Activated naive CD4-positive, alpha-beta T cell treated with anti-CD3 and anti-CD28 coated beads, Interleukin-2, amount 10 ng/mL, durations not matched to agents 7 days and 5 days (primary cell): ENCODE results near the gene SEMA3B.
A peak's percentile ranks its signal among the peaks of the same experiment; 100 is the strongest.
"Not testable (repeated sequence)": the region's sequence is repeated elsewhere in the genome, so short reads cannot be mapped to it uniquely, and the experiment has no call there.

Source experiments
- CTCF ChIA-PET: fragments of 350-600 bp; sonication (Branson Sonifier 250); formaldehyde crosslinking; loops from one replicate; lab custom pipeline; 2021; ENCODE audit warnings: antibody characterized with exemption; lab: Charles Lee
- DNase-seq: peaks from one replicate; pipeline ENCODE4 v3.0.0-alpha.2; 2020
- H3K27ac Mint-ChIP-seq: one replicate; pipeline ENCODE4 v1.8.0; 2021; ENCODE audit warnings: mild to moderate bottlenecking, moderate library complexity, mixed read lengths
- H3K27me3 Mint-ChIP-seq: one replicate; pipeline ENCODE4 v1.8.0; 2021; ENCODE audit warnings: mild to moderate bottlenecking, mixed read lengths
- H3K36me3 Mint-ChIP-seq: one replicate; pipeline ENCODE4 v1.8.0; 2021; ENCODE audit warnings: mixed read lengths
- H3K4me1 Mint-ChIP-seq: one replicate; pipeline ENCODE4 v1.8.0; 2021; ENCODE audit warnings: mixed read lengths
- H3K4me3 Mint-ChIP-seq: one replicate; pipeline ENCODE4 v1.8.0; 2021; ENCODE audit warnings: mild to moderate bottlenecking, moderate library complexity, mixed read lengths
- H3K9me3 Mint-ChIP-seq: one replicate; pipeline ENCODE4 v1.8.0; 2021; ENCODE audit warnings: mixed read lengths

The SEMA3B gene

GRCh38 chr3:50256978-50257890 lies 11.7 kb upstream of the SEMA3B start:
- Mint-ChIP-seq H3K4me3 (no peak overlapping the region), H3K9me3 (no peaks in the 10 kb centered on the region), H3K36me3 (peaks cover 44% of the 10 kb centered on the region), H3K4me1 (peaks cover 10% of the 10 kb centered on the region), H3K27ac (no peak overlapping the region), H3K27me3 (no peaks in the 10 kb centered on the region)
- CTCF ChIA-PET, result interaction anchor here (0.5 to 3.1 kb wide), 9 partner anchors 10 to 67 kb away, joined by 3 to 20 read pairs (median 3); no protein-coding TSS in a partner anchor
- peak; percentile 64 for DNase-seq

- no peak for DNase-seq
- Mint-ChIP-seq H3K4me3 (no peak overlapping the region), H3K27me3 (peaks cover 4% of the 10 kb centered on the region), H3K9me3 (no peaks in the 10 kb centered on the region), H3K36me3 (peaks cover 42% of the 10 kb centered on the region), H3K4me1 (peaks cover 10% of the 10 kb centered on the region), H3K27ac (no peak overlapping the region)
- CTCF ChIA-PET, result interaction anchor here (0.9 to 2.4 kb wide), 10 partner anchors 8 to 66 kb away, joined by 3 to 23 read pairs (median 3); no protein-coding TSS in a partner anchor
Observed at GRCh38 chr3:50258029-50258680, 10.8 kb upstream of the SEMA3B start.

GRCh38 chr3:50258979-50259378 lies 10.0 kb upstream of the SEMA3B start:
- H3K27me3 Mint-ChIP-seq, result peaks cover 5% of the 10 kb centered on the region
- no peak for DNase-seq
- no peak overlapping the region for H3K4me3 Mint-ChIP-seq
- H3K9me3 Mint-ChIP-seq, result no peaks in the 10 kb centered on the region
- H3K27ac Mint-ChIP-seq, result no peak overlapping the region
- H3K36me3 Mint-ChIP-seq, result peaks cover 33% of the 10 kb centered on the region
- H3K4me1 Mint-ChIP-seq, result peaks cover 10% of the 10 kb centered on the region
- CTCF ChIA-PET, result interaction anchor here (0.7 to 2.4 kb wide), 9 partner anchors 9 to 67 kb away, joined by 3 to 23 read pairs (median 3); partner anchors contain the start of gene SEMA3B

GRCh38 chr3:50259432-50260026 lies 9.4 kb upstream of the SEMA3B start:
- peaks cover 9% of the 10 kb centered on the region for H3K27me3 Mint-ChIP-seq
- peak overlapping the region; percentile 55 for H3K27ac Mint-ChIP-seq
- H3K4me3 Mint-ChIP-seq, result peak overlapping the region; percentile 66
- CTCF ChIA-PET, result interaction anchor here (0.7 to 2.4 kb wide), 9 partner anchors 9 to 535 kb away, joined by 3 to 23 read pairs (median 3); partner anchors contain the start of gene SEMA3B
- H3K9me3 Mint-ChIP-seq, result no peaks in the 10 kb centered on the region
- H3K36me3 Mint-ChIP-seq, result peaks cover 30% of the 10 kb centered on the region
- peak; percentile 19 for DNase-seq
- H3K4me1 Mint-ChIP-seq, result peaks cover 10% of the 10 kb centered on the region

- CTCF ChIA-PET, result interaction anchor here (0.7 to 2.4 kb wide), 7 partner anchors 9 to 536 kb away, joined by 3 to 23 read pairs (median 3); partner anchors contain the start of gene SEMA3B
- peak; percentile 89 for DNase-seq
- H3K9me3 Mint-ChIP-seq, result no peaks in the 10 kb centered on the region
- H3K4me1 Mint-ChIP-seq, result peaks cover 10% of the 10 kb centered on the region
- peak overlapping the region; percentile 55 for H3K27ac Mint-ChIP-seq
- H3K27me3 Mint-ChIP-seq, result peaks cover 14% of the 10 kb centered on the region
- H3K36me3 Mint-ChIP-seq, result peaks cover 28% of the 10 kb centered on the region
- peak overlapping the region; percentile 66 for H3K4me3 Mint-ChIP-seq
Observed at GRCh38 chr3:50260027-50260941, 8.7 kb upstream of the SEMA3B start.

GRCh38 chr3:50260942-50261441 lies 8.0 kb upstream of the SEMA3B start:
- DNase-seq, result no peak
- no peak overlapping the region for H3K27ac Mint-ChIP-seq
- H3K4me1 Mint-ChIP-seq, result peaks cover 10% of the 10 kb centered on the region
- CTCF ChIA-PET, result interaction anchor here (0.7 to 1.3 kb wide), 4 partner anchors 11 to 66 kb away, joined by 3 to 4 read pairs (median 3); no protein-coding TSS in a partner anchor
- no peaks in the 10 kb centered on the region for H3K9me3 Mint-ChIP-seq
- peaks cover 28% of the 10 kb centered on the region for H3K36me3 Mint-ChIP-seq
- peaks cover 21% of the 10 kb centered on the region for H3K27me3 Mint-ChIP-seq
- no peak overlapping the region for H3K4me3 Mint-ChIP-seq

- Mint-ChIP-seq H3K4me1 (peaks cover 10% of the 10 kb centered on the region), H3K4me3 (no peak overlapping the region), H3K9me3 (no peaks in the 10 kb centered on the region), H3K36me3 (peaks cover 23% of the 10 kb centered on the region), H3K27ac (no peak overlapping the region), H3K27me3 (peaks cover 26% of the 10 kb centered on the region)
- no peak for DNase-seq
- CTCF ChIA-PET, result interaction anchor here (0.7 to 1.3 kb wide), 2 partner anchors 15 to 67 kb away, joined by 3 to 4 read pairs; no protein-coding TSS in a partner anchor
Observed at GRCh38 chr3:50261505-50261904, 7.4 kb upstream of the SEMA3B start.

- not testable (repeated sequence) for H3K4me3 Mint-ChIP-seq, H3K27ac Mint-ChIP-seq, H3K4me1 Mint-ChIP-seq, DNase-seq, H3K9me3 Mint-ChIP-seq
- CTCF ChIA-PET, result interaction anchor here (0.9 to 1.3 kb wide), 2 partner anchors 12 to 16 kb away, joined by 4 to 5 read pairs; no protein-coding TSS in a partner anchor
- Mint-ChIP-seq H3K36me3 (peaks cover 16% of the 10 kb centered on the region), H3K27me3 (peaks cover 33% of the 10 kb centered on the region)
Observed at GRCh38 chr3:50262200-50262599, 6.7 kb upstream of the SEMA3B start.

GRCh38 chr3:50262778-50263177 lies 6.2 kb upstream of the SEMA3B start:
- Mint-ChIP-seq H3K27me3 (peaks cover 39% of the 10 kb centered on the region), H3K36me3 (peaks cover 11% of the 10 kb centered on the region), H3K4me1 (peaks cover 10% of the 10 kb centered on the region), H3K4me3 (no peak overlapping the region), H3K27ac (no peak overlapping the region), H3K9me3 (no peaks in the 10 kb centered on the region)
- CTCF ChIA-PET, result interaction anchor here (0.8 to 0.9 kb wide), 3 partner anchors 12 to 68 kb away, joined by 5 to 7 read pairs (median 5); no protein-coding TSS in a partner anchor
- no peak for DNase-seq

- H3K9me3 Mint-ChIP-seq, result no peaks in the 10 kb centered on the region
- no peak overlapping the region for H3K4me3 Mint-ChIP-seq
- peak overlapping the region; percentile 28 for H3K27ac Mint-ChIP-seq
- CTCF ChIA-PET, result interaction anchor here (0.6 to 1.7 kb wide), 4 partner anchors 15 to 69 kb away, joined by 3 to 7 read pairs (median 4); partner anchors contain the start of gene GNAI2
- peaks cover 3% of the 10 kb centered on the region for H3K36me3 Mint-ChIP-seq
- H3K27me3 Mint-ChIP-seq, result peaks cover 48% of the 10 kb centered on the region
- H3K4me1 Mint-ChIP-seq, result peaks cover 10% of the 10 kb centered on the region
- DNase-seq, result no peak
Observed at GRCh38 chr3:50263478-50264382, 5.2 kb upstream of the SEMA3B start.

GRCh38 chr3:50264383-50264963 lies 4.5 kb upstream of the SEMA3B start:
- Mint-ChIP-seq H3K9me3 (no peaks in the 10 kb centered on the region), H3K36me3 (no peaks in the 10 kb centered on the region), H3K4me3 (no peak overlapping the region), H3K4me1 (peaks cover 7% of the 10 kb centered on the region), H3K27ac (peak overlapping the region; percentile 28), H3K27me3 (peaks cover 54% of the 10 kb centered on the region)
- CTCF ChIA-PET, result interaction anchor here (0.6 to 1.7 kb wide), 4 partner anchors 10 to 36 kb away, joined by 3 to 5 read pairs (median 4); partner anchors contain the start of gene GNAI2
- no peak for DNase-seq
